ENCODE measurements around the gene KMT2D. TPM values are rescaled to one million over a fixed set of nuclear protein-coding genes. Genes with fewer than 3 reads are reported as not detected.
A peak's percentile ranks its signal among the peaks of the same experiment; 100 is the strongest.

KMT2D gene
- total and polyA plus RNA-seq, 2 donors (not counting 3 experiments of a cell fraction or from before 2014, with no cell fraction given): 15.1 to 120 TPM

GRCh38 chr12:49017891-49018260 is 42.7 kb downstream of the KMT2D start:
- Histone ChIP-seq H2AFZ (ENCODE audit: low read depth, low read length) (no peak overlapping the region), H3K9me1 (replicated peaks; ENCODE audit: control insufficient read depth, extremely low read depth, insufficient read depth, low read length) (no peaks in the 10 kb centered on the region), H3K27me3 (ENCODE audit: control insufficient read depth in 2 of 2, insufficient read depth in 2 of 2, low read length in 2 of 2) (no peaks in the 10 kb centered on the region), H3K9ac (replicated peaks; ENCODE audit: extremely low read depth, insufficient read depth, low read length) (peak overlapping the region; percentile 95), H3K9me3 (replicated peaks; ENCODE audit: control insufficient read depth, insufficient read depth, low read length) (no peaks in the 10 kb centered on the region), H3K4me3 (replicated peaks in 1 of 3; ENCODE audit: insufficient read depth in 1 of 3, low read depth in 1 of 3, low read length in 3 of 3) (peak overlapping the region; percentile 50 to 62 (median 61)), H4K20me1 (replicated peaks; ENCODE audit: control insufficient read depth, extremely low read depth, insufficient read depth, low read length) (no peaks in the 10 kb centered on the region), H3K36me3 (ENCODE audit: control insufficient read depth in 2 of 2, extremely low read depth in 1 of 2, insufficient read depth in 2 of 2, low read length in 2 of 2) (peaks cover 0 to 18% of the 10 kb centered on the region in 2 experiments), H3K27ac (ENCODE audit: insufficient read depth, low read depth, low read length) (peak overlapping the region; percentile 98), H3K4me2 (ENCODE audit: insufficient read depth, low read length) (peak overlapping the region; percentile 77), H3K79me2 (ENCODE audit: control insufficient read depth, insufficient read depth, low read length) (peaks cover 10% of the 10 kb centered on the region), H3K4me1 (ENCODE audit: control insufficient read depth, extremely low read depth, insufficient read depth, low read length) (peaks cover 16% of the 10 kb centered on the region)
- FAIRE-seq: peak; percentile 68
- DNase-seq (ENCODE audit: low read depth, low spot score): peak; percentile 72
- CTCF ChIA-PET: interaction anchor here (0.7 to 8.7 kb wide), 9 partner anchors 12 to 112 kb away, joined by 3 to 115 read pairs (median 5); partner anchors contain the start of gene DDN
- BruUV-seq (replicated peaks): no TSS peak
- TF ChIP-seq MAX (IDR thresholded peaks at IDR 0.05; ENCODE audit: insufficient read depth, insufficient read length): no peak
- no peak for TF ChIP-seq POLR2A (IDR thresholded peaks at IDR 0.05; ENCODE audit: low read depth, low read length)
- TF ChIP-seq JUN (IDR thresholded peaks at IDR 0.05; ENCODE audit: borderline replicate concordance, insufficient read depth, insufficient read length, low read depth): no peak
- TF ChIP-seq FOS (IDR thresholded peaks at IDR 0.05; ENCODE audit: borderline replicate concordance, insufficient read depth, low read length): no peak
- intact Hi-C loops (cut with micrococcal nuclease) (loop anchor here (1.0 to 2.0 kb wide), 3 partner anchors 22 to 61 kb away; partner anchors contain the start of genes ARF3 and KMT2D), dilution Hi-C loops (cut with MboI; ENCODE audit: extremely low pct_ligation_motif_present, low sequenced_read_pairs) (no loop called here)
- POLR2A ChIA-PET: no interaction called here

GRCh38 chr12:49015196-49015595 is 45.4 kb downstream of the KMT2D start:
- H3K36me3 ChIP-seq (ENCODE audit: control insufficient read depth in 2 of 2, extremely low read depth in 1 of 2, insufficient read depth in 2 of 2, low read length in 2 of 2): peaks cover 3 to 8% of the 10 kb centered on the region in 2 experiments
- BruUV-seq (replicated peaks): no TSS peak
- H3K4me2 ChIP-seq (ENCODE audit: insufficient read depth, low read length): no peak overlapping the region
- FAIRE-seq (no peak), DNase-seq (ENCODE audit: low read depth, low spot score) (no peak)
- POLR2A ChIA-PET: no interaction called here
- no peaks in the 10 kb centered on the region for H3K27me3 ChIP-seq (ENCODE audit: control insufficient read depth in 2 of 2, insufficient read depth in 2 of 2, low read length in 2 of 2)
- TF ChIP-seq EZH2 (IDR thresholded peaks at IDR 0.05; ENCODE audit: borderline replicate concordance, low read depth, low read length, severe bottlenecking) (no peak), POLR2AphosphoS5 (IDR thresholded peaks at IDR 0.05; ENCODE audit: insufficient read depth, low read depth, low read length) (no peak), GATA2 (IDR thresholded peaks at IDR 0.05; ENCODE audit: insufficient read depth, insufficient read length, low read depth, low read length) (no peak), JUN (IDR thresholded peaks at IDR 0.05; ENCODE audit: borderline replicate concordance, insufficient read depth, insufficient read length, low read depth) (no peak), CTCF (IDR thresholded peaks at IDR 0.05; ENCODE audit: extremely low read depth in 1 of 2, insufficient read depth in 1 of 2, low read depth in 1 of 2, low read length in 2 of 2) (no peak), POLR2A (IDR thresholded peaks at IDR 0.05; ENCODE audit: low read depth, low read length) (no peak), FOS (IDR thresholded peaks at IDR 0.05; ENCODE audit: borderline replicate concordance, insufficient read depth, low read length) (no peak), MYC (IDR thresholded peaks at IDR 0.05; ENCODE audit: low read depth, low read length) (no peak)
- dilution Hi-C loops (cut with MboI; ENCODE audit: extremely low pct_ligation_motif_present, low sequenced_read_pairs): no loop called here
- CTCF ChIA-PET: interaction anchor here (0.9 to 8.7 kb wide), 2 partner anchors 19 to 27 kb away, joined by 3 to 115 read pairs; no protein-coding TSS in a partner anchor
- H3K4me1 ChIP-seq (ENCODE audit: control insufficient read depth, extremely low read depth, insufficient read depth, low read length): peaks cover 16% of the 10 kb centered on the region
- no peak overlapping the region for H2AFZ ChIP-seq (ENCODE audit: low read depth, low read length)
- H3K79me2 ChIP-seq (ENCODE audit: control insufficient read depth, insufficient read depth, low read length): peaks cover 10% of the 10 kb centered on the region
- H3K9me3 ChIP-seq (replicated peaks; ENCODE audit: control insufficient read depth, insufficient read depth, low read length): no peaks in the 10 kb centered on the region
- no peaks in the 10 kb centered on the region for H4K20me1 ChIP-seq (replicated peaks; ENCODE audit: control insufficient read depth, extremely low read depth, insufficient read depth, low read length)
- no peak overlapping the region for H3K4me3 ChIP-seq (replicated peaks in 1 of 3; ENCODE audit: insufficient read depth in 1 of 3, low read depth in 1 of 3, low read length in 3 of 3)
- H3K9me1 ChIP-seq (replicated peaks; ENCODE audit: control insufficient read depth, extremely low read depth, insufficient read depth, low read length): no peaks in the 10 kb centered on the region
- intact Hi-C loops (cut with micrococcal nuclease): no loop called here
- H3K9ac ChIP-seq (replicated peaks; ENCODE audit: extremely low read depth, insufficient read depth, low read length): no peak overlapping the region
- H3K27ac ChIP-seq (ENCODE audit: insufficient read depth, low read depth, low read length): no peak overlapping the region

Measured in endothelial cell of umbilical vein (primary cell).